SJSA1 (cell line): ENCODE measurements around the gene KLHL42. TPM values are rescaled to one million over a fixed set of nuclear protein-coding genes. Genes with fewer than 3 reads are reported as not detected.

ENCODE experiments used
- DNase-seq, 2 experiments: peaks; one replicate each; pipeline ENCODE4 v3.0.0-alpha.2; 2015 to 2020; ENCODE audit warnings: low spot score in 2 of 2, low read depth in 1 of 2
- H3K27ac ChIP-seq: fragments of 250-450 bp; sonication (Bioruptor Pico); 2 replicates; pipeline ENCODE4 v1.5.1; 2020; ENCODE audit warnings: mild to moderate bottlenecking, moderate library complexity
- H3K27me3 ChIP-seq: fragments of 250-450 bp; sonication (Bioruptor Pico); replicated peaks from 2 replicates; pipeline ENCODE4 v1.5.1; 2020; ENCODE audit warnings: mild to moderate bottlenecking, moderate library complexity
- H3K36me3 ChIP-seq: fragments of 250-450 bp; sonication (Bioruptor Pico); 2 replicates; pipeline ENCODE4 v1.5.1; 2020; ENCODE audit warnings: mild to moderate bottlenecking
- H3K4me1 ChIP-seq: fragments of 250-450 bp; sonication (Bioruptor Pico); replicated peaks from 2 replicates; pipeline ENCODE4 v1.6.1; 2021; ENCODE audit warnings: mild to moderate bottlenecking
- H3K4me3 ChIP-seq: fragments of 250-450 bp; sonication (Bioruptor Pico); 2 replicates; pipeline ENCODE4 v1.5.1; 2020; ENCODE audit warnings: mild to moderate bottlenecking
- H3K9me3 ChIP-seq: fragments of 250-450 bp; sonication (Bioruptor Pico); replicated peaks from 2 replicates; pipeline ENCODE4 v1.5.1; 2020; ENCODE audit warnings: mild to moderate bottlenecking
- total RNA-seq: library from RNA; depleted of rRNA; stranded (reverse); fragments of >200 nt; shearing (Covaris generic); gene quantifications from 2 replicates; pipeline ENCODE4 v1.2.3, GENCODE V29; 2014

KLHL42 gene
- total RNA-seq, 1 experiment from 2014 or later, result 25.4 TPM

- DNase-seq, result no peak
- Histone ChIP-seq H3K9me3 (no peaks in the 10 kb centered on the region), H3K36me3 (no peaks in the 10 kb centered on the region), H3K4me1 (peaks cover 14% of the 10 kb centered on the region), H3K27ac (no peak overlapping the region), H3K27me3 (no peaks in the 10 kb centered on the region), H3K4me3 (no peak overlapping the region)
Observed at GRCh38 chr12:27769142-27769673, 10.8 kb upstream of the KLHL42 start.

GRCh38 chr12:27771481-27772327 lies 8.3 kb upstream of the KLHL42 start:
- peaks cover 14% of the 10 kb centered on the region for H3K4me1 ChIP-seq
- no peak for DNase-seq
- H3K27me3 ChIP-seq, result no peaks in the 10 kb centered on the region
- no peak overlapping the region for H3K4me3 ChIP-seq
- H3K9me3 ChIP-seq, result no peaks in the 10 kb centered on the region
- no peak overlapping the region for H3K27ac ChIP-seq
- no peaks in the 10 kb centered on the region for H3K36me3 ChIP-seq

GRCh38 chr12:27772328-27773049 lies 7.5 kb upstream of the KLHL42 start:
- DNase-seq, result peak in 1 of 2 experiments; percentile 29
- Histone ChIP-seq H3K36me3 (no peaks in the 10 kb centered on the region), H3K27ac (no peak overlapping the region), H3K4me1 (peaks cover 14% of the 10 kb centered on the region), H3K4me3 (no peak overlapping the region), H3K9me3 (no peaks in the 10 kb centered on the region), H3K27me3 (no peaks in the 10 kb centered on the region)

GRCh38 chr12:27777141-27777540 lies 2.9 kb upstream of the KLHL42 start:
- DNase-seq, result no peak
- H3K4me1 ChIP-seq, result peaks cover 41% of the 10 kb centered on the region
- H3K36me3 ChIP-seq, result peaks cover 18% of the 10 kb centered on the region
- H3K4me3 ChIP-seq, result no peak overlapping the region
- no peaks in the 10 kb centered on the region for H3K9me3 ChIP-seq
- no peaks in the 10 kb centered on the region for H3K27me3 ChIP-seq
- no peak overlapping the region for H3K27ac ChIP-seq

DNA sequence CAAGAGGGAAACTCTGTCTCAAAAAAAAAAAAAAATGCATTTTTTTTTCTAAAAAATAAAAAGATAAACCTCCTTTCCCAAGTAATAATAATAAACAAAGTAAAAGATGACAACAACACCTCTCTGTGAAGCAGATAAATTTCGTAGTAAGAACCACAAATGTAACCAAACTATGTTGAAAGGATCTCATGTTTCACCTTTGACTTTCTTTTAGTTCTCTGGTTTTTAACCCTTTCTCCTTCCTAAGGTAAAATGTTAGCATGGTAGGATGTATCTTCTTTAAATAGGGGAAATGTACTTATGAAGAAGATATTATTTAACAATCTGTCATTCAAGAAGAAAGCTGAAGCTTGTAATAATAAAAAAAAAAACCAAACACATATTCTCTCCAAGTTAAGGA lies 1.8 kb upstream of the KLHL42 start:
- no peak overlapping the region for H3K4me3 ChIP-seq
- no peaks in the 10 kb centered on the region for H3K27me3 ChIP-seq
- no peak overlapping the region for H3K27ac ChIP-seq
- no peaks in the 10 kb centered on the region for H3K9me3 ChIP-seq
- peaks cover 43% of the 10 kb centered on the region for H3K4me1 ChIP-seq
- peaks cover 18% of the 10 kb centered on the region for H3K36me3 ChIP-seq
- DNase-seq, result no peak

DNA sequence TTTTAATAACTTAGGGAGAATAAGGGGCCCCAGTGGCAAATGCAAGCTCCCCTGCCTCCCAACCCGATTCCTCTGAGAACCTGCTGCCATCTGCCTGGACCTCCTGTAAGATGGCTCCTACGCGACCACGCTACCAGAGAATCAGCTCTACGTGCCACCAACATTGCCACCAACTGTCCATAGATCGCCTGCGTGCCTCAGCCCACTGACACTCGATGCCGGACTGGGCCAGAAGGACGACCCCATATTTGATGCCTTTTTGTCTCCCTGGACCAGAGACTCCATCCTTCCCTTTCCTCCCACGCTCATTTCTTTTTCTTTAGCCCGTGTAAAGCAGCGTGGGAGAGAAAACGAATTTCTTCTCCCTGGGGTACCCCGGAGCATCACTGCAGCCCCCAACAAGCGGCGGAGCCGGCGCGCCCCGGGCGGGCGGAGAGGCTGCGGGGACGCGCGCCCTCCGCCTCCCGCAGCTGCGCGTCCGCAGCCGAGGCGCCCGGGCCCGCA lies 565 bp upstream of the KLHL42 start:
- Histone ChIP-seq H3K36me3 (peaks cover 20% of the 10 kb centered on the region), H3K4me1 (peaks cover 41% of the 10 kb centered on the region), H3K27me3 (no peaks in the 10 kb centered on the region), H3K27ac (peak overlapping the region; percentile 91), H3K9me3 (no peaks in the 10 kb centered on the region), H3K4me3 (peak overlapping the region; percentile 88)
- peak in 1 of 2 experiments; percentile 57 for DNase-seq

- Histone ChIP-seq H3K4me1 (peaks cover 48% of the 10 kb centered on the region), H3K4me3 (peak overlapping the region; percentile 88), H3K9me3 (no peaks in the 10 kb centered on the region), H3K27me3 (no peaks in the 10 kb centered on the region), H3K27ac (peak overlapping the region; percentile 91), H3K36me3 (peaks cover 25% of the 10 kb centered on the region)
- DNase-seq, result peak; percentile 47 to 57
Observed at GRCh38 chr12:27780612-27781408, 777 bp downstream of the KLHL42 start.

DNA sequence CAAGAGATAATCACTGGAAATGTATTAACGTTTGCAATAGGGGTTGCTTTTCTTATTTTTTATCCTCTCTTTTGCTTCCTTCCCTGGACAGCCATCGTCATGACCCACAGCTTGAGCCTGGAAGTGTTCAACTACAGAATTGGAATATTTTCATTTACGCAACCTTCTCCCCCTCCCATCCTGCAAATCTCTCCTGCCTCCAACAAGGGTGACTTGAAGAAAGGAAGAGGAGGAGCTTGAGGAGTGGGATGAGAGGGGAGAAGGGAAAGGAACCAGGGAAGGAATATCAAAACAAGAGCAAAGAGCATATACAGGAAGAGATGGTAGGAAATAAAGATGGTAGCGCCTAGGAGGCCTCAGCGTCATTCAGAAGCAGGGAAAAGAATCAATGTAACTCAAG lies 1.6 kb downstream of the KLHL42 start:
- peaks cover 25% of the 10 kb centered on the region for H3K36me3 ChIP-seq
- H3K9me3 ChIP-seq, result no peaks in the 10 kb centered on the region
- H3K4me1 ChIP-seq, result peaks cover 55% of the 10 kb centered on the region
- H3K27ac ChIP-seq, result no peak overlapping the region
- no peak for DNase-seq
- no peaks in the 10 kb centered on the region for H3K27me3 ChIP-seq
- H3K4me3 ChIP-seq, result no peak overlapping the region

- H3K36me3 ChIP-seq, result peaks cover 25% of the 10 kb centered on the region
- no peaks in the 10 kb centered on the region for H3K27me3 ChIP-seq
- H3K4me1 ChIP-seq, result peaks cover 62% of the 10 kb centered on the region
- no peaks in the 10 kb centered on the region for H3K9me3 ChIP-seq
- no peak overlapping the region for H3K27ac ChIP-seq
- H3K4me3 ChIP-seq, result no peak overlapping the region
- no peak for DNase-seq
Observed at GRCh38 chr12:27782481-27782880, 2.4 kb downstream of the KLHL42 start.

- H3K4me1 ChIP-seq, result peaks cover 51% of the 10 kb centered on the region
- H3K27me3 ChIP-seq, result no peaks in the 10 kb centered on the region
- no peak overlapping the region for H3K4me3 ChIP-seq
- H3K27ac ChIP-seq, result peak overlapping the region; percentile 58
- no peaks in the 10 kb centered on the region for H3K9me3 ChIP-seq
- H3K36me3 ChIP-seq, result peaks cover 41% of the 10 kb centered on the region
- DNase-seq, result peak in 1 of 2 experiments; percentile 69
Observed at GRCh38 chr12:27785882-27786570, 6.0 kb downstream of the KLHL42 start.

GRCh38 chr12:27787559-27787958 lies 7.5 kb downstream of the KLHL42 start:
- no peaks in the 10 kb centered on the region for H3K27me3 ChIP-seq
- H3K27ac ChIP-seq, result no peak overlapping the region
- peaks cover 36% of the 10 kb centered on the region for H3K4me1 ChIP-seq
- DNase-seq, result peak in 1 of 2 experiments; percentile 37
- no peak overlapping the region for H3K4me3 ChIP-seq
- H3K9me3 ChIP-seq, result no peaks in the 10 kb centered on the region
- H3K36me3 ChIP-seq, result peaks cover 47% of the 10 kb centered on the region

DNA sequence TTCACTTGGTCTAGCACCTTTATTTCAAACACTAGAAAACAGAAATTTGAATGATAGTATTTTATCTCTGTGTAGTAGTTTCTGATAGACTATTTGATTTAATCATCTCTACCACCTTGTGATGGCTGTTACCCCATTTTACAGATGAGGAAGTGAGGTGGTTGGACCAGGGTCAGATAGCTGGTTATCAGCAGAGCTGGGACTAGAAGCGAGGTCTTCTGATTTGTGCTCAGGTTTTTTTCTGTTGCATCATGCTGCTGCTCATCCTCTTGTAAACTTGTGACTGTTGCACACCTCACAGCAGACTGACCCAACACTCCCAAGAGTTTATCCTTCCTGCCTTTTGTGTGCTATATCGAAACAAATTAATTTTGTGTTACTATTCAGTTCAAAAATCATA lies 10.1 kb downstream of the KLHL42 start:
- Histone ChIP-seq H3K27me3 (no peaks in the 10 kb centered on the region), H3K4me1 (peaks cover 44% of the 10 kb centered on the region), H3K36me3 (peaks cover 63% of the 10 kb centered on the region), H3K27ac (no peak overlapping the region), H3K9me3 (no peaks in the 10 kb centered on the region), H3K4me3 (no peak overlapping the region)
- DNase-seq, result no peak
